Adipocyte (in vitro differentiated cells): ENCODE measurements around the gene ANK3.

Experiments used
- DNase-seq: peaks from one replicate; pipeline ENCODE4 v3.0.0-alpha.2; 2015; ENCODE audit warnings: low read depth
- H3K27me3 ChIP-seq: replicated peaks from 2 replicates; pipeline ENCODE4 v1.7.0; 2013; ENCODE audit warnings: mild to moderate bottlenecking, low read length, moderate library complexity; ENCODE audit not compliant: control insufficient read depth, insufficient read depth
- H3K36me3 ChIP-seq: 2 replicates; pipeline ENCODE4 v1.7.0; 2013; ENCODE audit warnings: low read length, mild to moderate bottlenecking, moderate library complexity; ENCODE audit not compliant: control insufficient read depth, insufficient read depth, severe bottlenecking
- H3K4me1 ChIP-seq: 2 replicates; pipeline ENCODE4 v1.7.0; 2013; ENCODE audit warnings: mild to moderate bottlenecking, low read length, moderate library complexity; ENCODE audit not compliant: control insufficient read depth, insufficient read depth
- H3K4me3 ChIP-seq: 2 replicates; pipeline ENCODE4 v1.7.0; 2013; ENCODE audit warnings: mild to moderate bottlenecking, low read length, moderate library complexity
- H3K9ac ChIP-seq: 2 replicates; pipeline ENCODE4 v1.7.0; 2013; ENCODE audit warnings: mild to moderate bottlenecking, low read length, moderate library complexity
- H3K9me3 ChIP-seq: 2 replicates; pipeline ENCODE4 v1.7.0; 2013; ENCODE audit warnings: mild to moderate bottlenecking, low read length, moderate library complexity; ENCODE audit not compliant: control insufficient read depth

Gene ANK3

GRCh38 chr10:60343254-60343653 lies 46.4 kb downstream of the ANK3 start:
- Histone ChIP-seq H3K9ac (no peak overlapping the region), H3K4me3 (no peak overlapping the region), H3K9me3 (no peaks in the 10 kb centered on the region), H3K4me1 (no peaks in the 10 kb centered on the region), H3K36me3 (no peaks in the 10 kb centered on the region), H3K27me3 (no peaks in the 10 kb centered on the region)
- DNase-seq: no peak

DNA sequence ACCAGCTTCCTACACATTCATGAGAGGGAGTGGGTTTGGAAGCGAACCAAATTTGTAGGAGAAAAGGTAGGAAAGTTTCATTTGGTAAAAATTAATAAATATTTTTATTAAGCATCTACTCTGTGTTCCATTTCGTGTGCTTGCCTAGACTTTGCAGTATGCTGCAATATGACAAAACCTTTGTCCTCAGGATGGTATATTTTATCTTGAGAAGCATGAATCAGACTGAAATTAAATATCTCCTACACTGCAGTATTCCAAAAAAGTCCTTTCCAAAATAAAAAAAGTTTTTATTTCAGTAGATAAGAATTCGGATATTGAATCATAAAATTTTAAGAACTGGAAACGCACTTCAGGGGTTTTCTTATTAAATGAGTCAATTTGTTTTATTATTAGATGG lies 47.7 kb downstream of the ANK3 start:
- H3K4me1 ChIP-seq: no peaks in the 10 kb centered on the region
- H3K4me3 ChIP-seq: no peak overlapping the region
- DNase-seq: no peak
- H3K36me3 ChIP-seq: no peaks in the 10 kb centered on the region
- no peaks in the 10 kb centered on the region for H3K27me3 ChIP-seq
- no peaks in the 10 kb centered on the region for H3K9me3 ChIP-seq
- no peak overlapping the region for H3K9ac ChIP-seq

GRCh38 chr10:60340973-60341372 lies 48.7 kb downstream of the ANK3 start:
- Histone ChIP-seq H3K36me3 (no peaks in the 10 kb centered on the region), H3K27me3 (no peaks in the 10 kb centered on the region), H3K9me3 (no peaks in the 10 kb centered on the region), H3K9ac (no peak overlapping the region), H3K4me1 (no peaks in the 10 kb centered on the region), H3K4me3 (no peak overlapping the region)
- no peak for DNase-seq

- H3K9ac ChIP-seq: no peak overlapping the region
- H3K9me3 ChIP-seq: no peaks in the 10 kb centered on the region
- H3K36me3 ChIP-seq: no peaks in the 10 kb centered on the region
- no peaks in the 10 kb centered on the region for H3K4me1 ChIP-seq
- H3K4me3 ChIP-seq: no peak overlapping the region
- no peak for DNase-seq
- no peaks in the 10 kb centered on the region for H3K27me3 ChIP-seq
Observed at GRCh38 chr10:60339757-60340156, 49.9 kb downstream of the ANK3 start.

GRCh38 chr10:60338786-60339185 lies 50.9 kb downstream of the ANK3 start:
- H3K9ac ChIP-seq: no peak overlapping the region
- H3K4me1 ChIP-seq: no peaks in the 10 kb centered on the region
- no peaks in the 10 kb centered on the region for H3K36me3 ChIP-seq
- H3K9me3 ChIP-seq: no peaks in the 10 kb centered on the region
- no peak for DNase-seq
- no peak overlapping the region for H3K4me3 ChIP-seq
- H3K27me3 ChIP-seq: no peaks in the 10 kb centered on the region

DNA sequence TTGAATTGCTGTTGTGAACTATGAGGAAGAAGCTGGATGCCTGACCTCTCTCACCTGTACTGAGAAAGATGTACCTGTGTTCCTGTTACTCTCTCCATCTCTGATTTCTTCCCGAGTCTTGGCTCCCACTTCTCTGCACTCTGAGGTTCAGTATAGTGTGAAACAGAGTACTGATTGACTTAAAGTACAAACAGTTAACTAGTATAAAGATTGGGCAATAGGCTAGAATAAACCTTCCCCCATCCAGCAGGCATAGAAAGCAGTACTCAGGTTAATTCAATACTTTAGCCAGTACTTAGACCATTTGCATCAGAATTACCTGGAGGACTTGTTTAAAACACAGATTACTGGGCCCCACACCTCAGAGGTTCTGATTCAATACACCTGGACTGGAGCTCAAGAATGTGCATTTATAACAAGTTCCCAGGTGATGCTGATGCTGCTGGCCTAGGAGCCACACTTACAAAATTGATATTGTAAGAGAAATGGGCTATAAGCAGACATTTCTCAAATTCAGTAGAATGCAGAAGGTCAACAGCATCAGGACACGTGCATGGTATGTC lies 51.6 kb downstream of the ANK3 start:
- Histone ChIP-seq H3K9me3 (no peaks in the 10 kb centered on the region), H3K36me3 (no peaks in the 10 kb centered on the region), H3K4me3 (no peak overlapping the region), H3K27me3 (no peaks in the 10 kb centered on the region), H3K9ac (no peak overlapping the region), H3K4me1 (no peaks in the 10 kb centered on the region)
- no peak for DNase-seq

- no peak for DNase-seq
Observed at GRCh38 chr10:60336901-60337630, 52.6 kb downstream of the ANK3 start.

GRCh38 chr10:60335708-60336107 lies 54.0 kb downstream of the ANK3 start:
- Histone ChIP-seq H3K9me3 (no peaks in the 10 kb centered on the region), H3K4me1 (no peaks in the 10 kb centered on the region), H3K9ac (no peak overlapping the region), H3K27me3 (no peaks in the 10 kb centered on the region), H3K36me3 (no peaks in the 10 kb centered on the region), H3K4me3 (no peak overlapping the region)
- no peak for DNase-seq

More at GRCh38 chr10:60336901-60337630, 52.6 kb downstream of the ANK3 start:
- Histone ChIP-seq H3K4me3 (no peak overlapping the region), H3K36me3 (no peaks in the 10 kb centered on the region), H3K9me3 (no peaks in the 10 kb centered on the region), H3K27me3 (no peaks in the 10 kb centered on the region), H3K4me1 (no peaks in the 10 kb centered on the region), H3K9ac (no peak overlapping the region)

GRCh38 chr10:60334991-60335390 lies 54.7 kb downstream of the ANK3 start:
- Histone ChIP-seq H3K4me3 (no peak overlapping the region), H3K9ac (no peak overlapping the region), H3K36me3 (no peaks in the 10 kb centered on the region), H3K27me3 (no peaks in the 10 kb centered on the region), H3K9me3 (no peaks in the 10 kb centered on the region), H3K4me1 (no peaks in the 10 kb centered on the region)
- DNase-seq: peak; percentile 42

DNA sequence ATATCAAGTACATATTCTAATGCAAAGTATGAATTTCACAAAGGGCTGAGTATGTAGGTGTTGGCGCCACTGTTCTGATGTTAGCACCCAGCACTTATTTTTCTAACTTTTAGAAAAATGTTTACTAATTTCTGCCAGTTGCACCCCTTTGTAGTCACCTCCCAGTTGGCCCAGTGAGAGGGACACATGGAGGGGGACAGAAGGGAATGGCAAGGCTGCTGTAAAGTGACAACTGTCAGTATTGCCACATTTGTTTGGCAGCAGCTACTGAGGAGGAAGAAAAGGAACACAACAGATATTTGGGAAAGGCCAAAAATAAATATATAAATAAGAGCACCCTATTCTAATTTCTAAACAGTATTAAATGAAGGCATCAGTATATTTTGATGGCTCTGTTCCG lies 57.3 kb downstream of the ANK3 start:
- Histone ChIP-seq H3K9ac (no peak overlapping the region), H3K4me1 (no peaks in the 10 kb centered on the region), H3K27me3 (no peaks in the 10 kb centered on the region), H3K36me3 (no peaks in the 10 kb centered on the region), H3K9me3 (no peaks in the 10 kb centered on the region), H3K4me3 (no peak overlapping the region)
- no peak for DNase-seq

DNA sequence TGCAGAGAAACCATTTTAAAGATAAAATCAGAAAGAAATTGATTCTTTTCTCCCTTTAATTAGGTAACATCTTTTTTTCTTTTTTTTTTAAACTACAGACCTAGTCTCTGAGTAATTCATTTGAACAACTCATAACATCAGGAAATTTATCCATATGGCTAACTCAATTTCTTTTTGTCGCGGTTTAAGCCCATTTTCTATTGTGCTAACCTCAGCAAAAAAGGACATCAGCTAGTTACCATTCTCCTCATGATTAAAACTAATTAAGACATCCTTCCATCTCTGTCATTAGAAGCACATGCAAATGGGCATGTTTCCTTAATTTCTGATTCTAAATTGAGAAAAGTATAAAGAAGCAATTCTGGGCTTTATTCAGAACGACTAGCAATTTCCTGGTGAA lies 57.8 kb downstream of the ANK3 start:
- Histone ChIP-seq H3K4me1 (no peaks in the 10 kb centered on the region), H3K4me3 (no peak overlapping the region), H3K9me3 (no peaks in the 10 kb centered on the region), H3K27me3 (no peaks in the 10 kb centered on the region), H3K36me3 (no peaks in the 10 kb centered on the region), H3K9ac (no peak overlapping the region)
- DNase-seq: no peak

DNA sequence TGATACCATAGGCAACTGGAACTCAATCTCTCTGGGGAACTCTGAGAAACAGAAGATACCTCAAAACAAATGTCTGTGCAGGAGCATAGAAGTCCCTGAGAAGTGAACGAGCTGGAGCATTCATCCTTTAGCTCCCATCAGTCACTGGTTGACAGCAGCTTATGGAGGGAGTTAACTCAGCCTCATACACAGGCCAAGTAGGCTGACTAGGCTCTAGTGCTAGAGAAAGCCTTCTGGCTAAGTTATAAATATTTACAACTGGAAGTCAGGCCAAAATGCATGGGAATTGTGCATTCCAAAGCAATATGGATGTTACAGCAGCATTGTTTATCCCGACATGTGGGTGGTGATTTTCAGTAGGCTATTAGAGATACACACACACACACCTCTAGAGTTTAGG lies 66.5 kb downstream of the ANK3 start:
- Histone ChIP-seq H3K9me3 (no peaks in the 10 kb centered on the region), H3K36me3 (no peaks in the 10 kb centered on the region), H3K4me3 (no peak overlapping the region), H3K4me1 (no peaks in the 10 kb centered on the region), H3K9ac (no peak overlapping the region), H3K27me3 (no peaks in the 10 kb centered on the region)
- no peak for DNase-seq
